ENCODE data around the gene DCBLD1. TPM values are rescaled to one million over a fixed set of nuclear protein-coding genes. Genes with fewer than 3 reads are reported as not detected.

DCBLD1 gene
- total and polyA plus RNA-seq, 2 donors (not counting 1 experiment from before 2014, with no cell fraction given): 35.2 to 44.4 TPM

DNA sequence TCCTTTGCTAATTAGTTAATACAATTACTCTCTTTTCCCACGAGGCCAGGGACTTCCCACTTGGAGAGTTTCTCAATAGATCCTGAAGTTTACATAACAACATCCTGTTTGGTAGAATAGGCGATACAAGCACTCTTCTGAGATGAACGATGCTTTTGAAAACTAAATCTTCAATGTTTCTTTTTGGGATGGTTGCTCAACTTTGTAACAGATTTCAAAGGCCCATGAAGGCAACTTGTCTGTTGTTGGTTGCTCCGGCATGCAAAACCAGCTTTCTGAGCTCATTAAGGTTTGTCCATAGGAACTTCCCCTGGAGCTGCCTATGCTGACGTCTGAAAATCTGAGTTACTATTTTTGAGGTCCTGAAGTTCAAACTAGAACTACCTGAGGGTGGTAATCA, 30.8 kb upstream of the DCBLD1 start:
- H3K4me1 ChIP-seq (ENCODE audit: control insufficient read depth, extremely low read depth, insufficient read depth, low read length): peaks cover 15% of the 10 kb centered on the region
- no peaks in the 10 kb centered on the region for H4K20me1 ChIP-seq (ENCODE audit: control insufficient read depth, extremely low read depth, insufficient read depth, low read length)
- H3K4me3 ChIP-seq (replicated peaks in 1 of 4; ENCODE audit: control extremely low read depth in 1 of 4, insufficient read depth in 1 of 4, low read depth in 3 of 4, low read length in 4 of 4): no peak overlapping the region
- H3K27me3 ChIP-seq (ENCODE audit: control insufficient read depth, insufficient read depth, low read length): no peaks in the 10 kb centered on the region
- no peaks in the 10 kb centered on the region for H3K79me2 ChIP-seq (ENCODE audit: control insufficient read depth, insufficient read depth, low read length)
- no peak overlapping the region for H3K4me2 ChIP-seq (ENCODE audit: extremely low read depth, insufficient read depth, low read length)
- H3K27ac ChIP-seq (ENCODE audit: insufficient read depth, low read length): no peak overlapping the region
- DNase-seq (ENCODE audit: low read depth in 2 of 2): peak in 1 of 2 donors; percentile 51
- no peak for TF ChIP-seq EZH2 (IDR thresholded peaks at IDR 0.05; ENCODE audit: low read length, missing control alignments)
- TF ChIP-seq, protein P1, sequence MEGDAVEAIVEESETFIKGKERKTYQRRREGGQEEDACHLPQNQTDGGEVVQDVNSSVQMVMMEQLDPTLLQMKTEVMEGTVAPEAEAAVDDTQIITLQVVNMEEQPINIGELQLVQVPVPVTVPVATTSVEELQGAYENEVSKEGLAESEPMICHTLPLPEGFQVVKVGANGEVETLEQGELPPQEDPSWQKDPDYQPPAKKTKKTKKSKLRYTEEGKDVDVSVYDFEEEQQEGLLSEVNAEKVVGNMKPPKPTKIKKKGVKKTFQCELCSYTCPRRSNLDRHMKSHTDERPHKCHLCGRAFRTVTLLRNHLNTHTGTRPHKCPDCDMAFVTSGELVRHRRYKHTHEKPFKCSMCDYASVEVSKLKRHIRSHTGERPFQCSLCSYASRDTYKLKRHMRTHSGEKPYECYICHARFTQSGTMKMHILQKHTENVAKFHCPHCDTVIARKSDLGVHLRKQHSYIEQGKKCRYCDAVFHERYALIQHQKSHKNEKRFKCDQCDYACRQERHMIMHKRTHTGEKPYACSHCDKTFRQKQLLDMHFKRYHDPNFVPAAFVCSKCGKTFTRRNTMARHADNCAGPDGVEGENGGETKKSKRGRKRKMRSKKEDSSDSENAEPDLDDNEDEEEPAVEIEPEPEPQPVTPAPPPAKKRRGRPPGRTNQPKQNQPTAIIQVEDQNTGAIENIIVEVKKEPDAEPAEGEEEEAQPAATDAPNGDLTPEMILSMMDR (conservative IDR thresholded peaks at IDR 0.05 in 1 of 2, IDR thresholded peaks at IDR 0.05 in 1 of 2; ENCODE audit: low read depth in 1 of 2, low read length in 2 of 2): no peak
- H2AFZ ChIP-seq (ENCODE audit: low read length): peak overlapping the region; percentile 39
- H3K36me3 ChIP-seq (ENCODE audit: control insufficient read depth, insufficient read depth, low read length): no peaks in the 10 kb centered on the region
- H3K9ac ChIP-seq (ENCODE audit: insufficient read depth, low read length): no peak overlapping the region
- no peaks in the 10 kb centered on the region for H3K9me3 ChIP-seq (ENCODE audit: control insufficient read depth, insufficient read depth, low read depth, low read length)

- H3K4me3 ChIP-seq (replicated peaks in 1 of 4; ENCODE audit: control extremely low read depth in 1 of 4, insufficient read depth in 1 of 4, low read depth in 3 of 4, low read length in 4 of 4): no peak overlapping the region
- H3K27me3 ChIP-seq (ENCODE audit: control insufficient read depth, insufficient read depth, low read length): no peaks in the 10 kb centered on the region
- no peaks in the 10 kb centered on the region for H3K36me3 ChIP-seq (ENCODE audit: control insufficient read depth, insufficient read depth, low read length)
- no peak overlapping the region for H2AFZ ChIP-seq (ENCODE audit: low read length)
- no peak for DNase-seq (ENCODE audit: low read depth in 2 of 2)
- no peaks in the 10 kb centered on the region for H3K79me2 ChIP-seq (ENCODE audit: control insufficient read depth, insufficient read depth, low read length)
- H3K9ac ChIP-seq (ENCODE audit: insufficient read depth, low read length): no peak overlapping the region
- H3K27ac ChIP-seq (ENCODE audit: insufficient read depth, low read length): no peak overlapping the region
- H4K20me1 ChIP-seq (ENCODE audit: control insufficient read depth, extremely low read depth, insufficient read depth, low read length): no peaks in the 10 kb centered on the region
- TF ChIP-seq, protein P1 (conservative IDR thresholded peaks at IDR 0.05 in 1 of 2, IDR thresholded peaks at IDR 0.05 in 1 of 2; ENCODE audit: low read depth in 1 of 2, low read length in 2 of 2): no peak
- no peak for TF ChIP-seq EZH2 (IDR thresholded peaks at IDR 0.05; ENCODE audit: low read length, missing control alignments)
- no peaks in the 10 kb centered on the region for H3K4me1 ChIP-seq (ENCODE audit: control insufficient read depth, extremely low read depth, insufficient read depth, low read length)
- no peak overlapping the region for H3K4me2 ChIP-seq (ENCODE audit: extremely low read depth, insufficient read depth, low read length)
- no peaks in the 10 kb centered on the region for H3K9me3 ChIP-seq (ENCODE audit: control insufficient read depth, insufficient read depth, low read depth, low read length)
Measured at GRCh38 chr6:117456250-117456649, 26.2 kb upstream of the DCBLD1 start.

DNA sequence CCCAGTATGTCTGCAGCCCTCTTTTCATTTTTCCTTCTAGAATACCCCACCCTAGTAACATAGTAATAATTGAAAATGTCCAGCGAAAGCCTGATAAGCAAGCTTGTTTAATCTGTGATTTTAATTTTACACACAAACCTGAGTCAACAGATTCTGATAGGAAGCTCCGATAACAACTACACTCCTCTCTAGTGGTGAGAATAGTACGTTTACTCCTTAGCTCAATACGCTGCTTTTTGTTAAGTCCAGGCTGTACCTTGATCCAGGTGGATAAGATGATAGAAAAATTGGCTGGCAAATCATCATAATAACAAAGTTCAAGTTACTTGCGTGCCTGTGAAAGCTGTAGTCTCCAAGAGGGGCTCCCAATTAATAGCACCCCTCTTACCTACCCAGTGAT, 25.5 kb upstream of the DCBLD1 start:
- H3K4me2 ChIP-seq (ENCODE audit: extremely low read depth, insufficient read depth, low read length): no peak overlapping the region
- H3K9ac ChIP-seq (ENCODE audit: insufficient read depth, low read length): no peak overlapping the region
- no peaks in the 10 kb centered on the region for H3K36me3 ChIP-seq (ENCODE audit: control insufficient read depth, insufficient read depth, low read length)
- no peaks in the 10 kb centered on the region for H3K9me3 ChIP-seq (ENCODE audit: control insufficient read depth, insufficient read depth, low read depth, low read length)
- H3K27ac ChIP-seq (ENCODE audit: insufficient read depth, low read length): no peak overlapping the region
- DNase-seq (ENCODE audit: low read depth in 2 of 2): no peak
- H3K4me1 ChIP-seq (ENCODE audit: control insufficient read depth, extremely low read depth, insufficient read depth, low read length): no peaks in the 10 kb centered on the region
- H3K4me3 ChIP-seq (replicated peaks in 1 of 4; ENCODE audit: control extremely low read depth in 1 of 4, insufficient read depth in 1 of 4, low read depth in 3 of 4, low read length in 4 of 4): no peak overlapping the region
- TF ChIP-seq EZH2 (IDR thresholded peaks at IDR 0.05; ENCODE audit: low read length, missing control alignments): no peak
- TF ChIP-seq, protein P1 (conservative IDR thresholded peaks at IDR 0.05 in 1 of 2, IDR thresholded peaks at IDR 0.05 in 1 of 2; ENCODE audit: low read depth in 1 of 2, low read length in 2 of 2): no peak
- no peaks in the 10 kb centered on the region for H4K20me1 ChIP-seq (ENCODE audit: control insufficient read depth, extremely low read depth, insufficient read depth, low read length)
- no peak overlapping the region for H2AFZ ChIP-seq (ENCODE audit: low read length)
- H3K79me2 ChIP-seq (ENCODE audit: control insufficient read depth, insufficient read depth, low read length): no peaks in the 10 kb centered on the region
- no peaks in the 10 kb centered on the region for H3K27me3 ChIP-seq (ENCODE audit: control insufficient read depth, insufficient read depth, low read length)
